H1 (cell line): Measurements from ENCODE around the gene RMDN2. TPM values are rescaled to one million over a fixed set of nuclear protein-coding genes. Genes with fewer than 3 reads are reported as not detected.

Experiments used
- CTCF ChIA-PET: fragments of 300-600 bp; sonication (Branson Sonifier 250); formaldehyde crosslinking; loops from one replicate; lab custom pipeline; 2021; ENCODE audit not compliant: partially characterized antibody; lab: Charles Lee
- POLR2A ChIA-PET: fragments of 300-600 bp; sonication (Branson Sonifier 250); formaldehyde crosslinking; loops from one replicate; lab custom pipeline; 2021; ENCODE audit warnings: inconsistent platforms; ENCODE audit not compliant: partially characterized antibody; lab: Charles Lee
- DNase-seq, 2 experiments: peaks; one replicate each; pipeline versions ENCODE4 v3.0.0 to v3.0.0-alpha.2; 2010 to 2022; ENCODE audit warnings: low spot score in 2 of 2, low read depth in 1 of 2, mixed read lengths in 1 of 2
- FAIRE-seq: peaks from 2 replicates; lab custom pipeline; 2011; peaks lifted over from hg19 to GRCh38; lab: Jason Lieb, UNC
- H2AFZ ChIP-seq: 2 replicates; pipeline ENCODE4 v1.8.1; 2012; ENCODE audit warnings: low read length, inconsistent platforms
- H2AK5ac ChIP-seq: 2 replicates; pipeline ENCODE4 v1.6.1; 2013; ENCODE audit warnings: low read depth, low read length
- H2BK120ac ChIP-seq: replicated peaks from 2 replicates; pipeline ENCODE3; 2013; ENCODE audit warnings: low read depth, low read length, inconsistent platforms
- H2BK12ac ChIP-seq: 2 replicates; pipeline ENCODE4 v1.6.1; 2013; ENCODE audit warnings: low read depth, low read length
- H2BK15ac ChIP-seq: 2 replicates; pipeline ENCODE4 v1.6.1; 2013; ENCODE audit warnings: low read length
- H2BK20ac ChIP-seq: 2 replicates; pipeline ENCODE4 v1.6.1; 2013; ENCODE audit warnings: low read length
- H2BK5ac ChIP-seq: 2 replicates; pipeline ENCODE4 v1.6.1; 2013; ENCODE audit warnings: low read depth, low read length
- H3K14ac ChIP-seq: 2 replicates; pipeline ENCODE4 v1.6.1; 2013; ENCODE audit warnings: inconsistent platforms; ENCODE audit not compliant: insufficient read length
- H3K18ac ChIP-seq: 2 replicates; pipeline ENCODE4 v1.6.1; 2013; ENCODE audit warnings: low read length; ENCODE audit errors: extremely low read depth
- H3K23ac ChIP-seq: 2 replicates; pipeline ENCODE4 v1.6.1; 2013; ENCODE audit warnings: inconsistent platforms; ENCODE audit not compliant: insufficient read length
- H3K23me2 ChIP-seq: 2 replicates; pipeline ENCODE4 v1.6.1; 2013; ENCODE audit warnings: low read depth, low read length
- H3K27ac ChIP-seq: 2 replicates; pipeline ENCODE4 v1.6.1; 2011; ENCODE audit warnings: low read depth, low read length, inconsistent platforms
- H3K27me3 ChIP-seq, 4 experiments: replicated peaks in 1 of 4; 1 replicate in 1 of 4; 2 replicates in 3 of 4; pipeline versions ENCODE4 v1.6.1 to v1.8.1; 2011 to 2013; ENCODE audit warnings: low read length in 3 of 4, mild to moderate bottlenecking in 3 of 4, inconsistent platforms in 2 of 4, mixed read lengths in 2 of 4, moderate library complexity in 1 of 4; ENCODE audit not compliant: control insufficient read depth in 3 of 4, insufficient read depth in 3 of 4; ENCODE audit errors: extremely low read depth in 1 of 4
- H3K36me3 ChIP-seq, 4 experiments: 2 replicates each; pipeline versions ENCODE4 v1.6.1 to v1.8.1; 2011 to 2013; ENCODE audit warnings: mild to moderate bottlenecking in 4 of 4, low read length in 3 of 4, moderate library complexity in 2 of 4, control low read depth in 1 of 4, inconsistent platforms in 1 of 4; ENCODE audit not compliant: insufficient read depth in 4 of 4, control insufficient read depth in 2 of 4
- H3K4ac ChIP-seq: replicated peaks from 2 replicates; pipeline ENCODE3; 2013; ENCODE audit warnings: low read length, low read depth, mixed read lengths, inconsistent platforms; ENCODE audit not compliant: insufficient read length
- H3K4me1 ChIP-seq, 4 experiments: replicated peaks in 1 of 4; 1 replicate in 1 of 4; 2 replicates in 3 of 4; pipeline versions ENCODE4 v1.6.1 to v1.8.1; 2011 to 2013; ENCODE audit warnings: low read length in 3 of 4, inconsistent platforms in 2 of 4, mixed read lengths in 1 of 4; ENCODE audit not compliant: insufficient read depth in 4 of 4, control insufficient read depth in 3 of 4
- H3K4me2 ChIP-seq, 2 experiments: 2 replicates each; pipeline versions ENCODE4 v1.6.1 to v1.8.1; 2011 to 2013; ENCODE audit warnings: low read depth in 2 of 2, low read length in 2 of 2, control low read depth in 1 of 2, inconsistent platforms in 1 of 2, mild to moderate bottlenecking in 1 of 2; ENCODE audit not compliant: insufficient read depth in 1 of 2
- H3K4me3 ChIP-seq, 4 experiments: fragments of 200-600, 300-600 bp in 1 of 4; sonication (generic), shearing (Covaris generic), sonication (Bioruptor Twin) in 1 of 4; 2 replicates each; pipeline versions ENCODE4 v1.5.1 to v1.8.1; 2011 to 2016; ENCODE audit warnings: low read length in 4 of 4, low read depth in 3 of 4, control low read depth in 2 of 4, inconsistent platforms in 2 of 4, mild to moderate bottlenecking in 2 of 4, mixed read lengths in 1 of 4, moderate library complexity in 1 of 4; ENCODE audit not compliant: insufficient read depth in 2 of 4; ENCODE audit errors: extremely low read depth in 1 of 4
- H3K56ac ChIP-seq: replicated peaks from 2 replicates; pipeline ENCODE3; 2013; ENCODE audit warnings: low read depth, mild to moderate bottlenecking, mixed read lengths, low read length, inconsistent platforms; ENCODE audit not compliant: insufficient read length
- H3K79me1 ChIP-seq: 2 replicates; pipeline ENCODE4 v1.6.1; 2013; ENCODE audit warnings: low read depth, low read length, control low read depth
- H3K79me2 ChIP-seq, 2 experiments: 2 replicates each; pipeline versions ENCODE4 v1.6.1 to v1.8.1; 2012 to 2013; ENCODE audit warnings: low read length in 2 of 2, mild to moderate bottlenecking in 2 of 2, inconsistent platforms in 1 of 2; ENCODE audit not compliant: insufficient read depth in 2 of 2, control insufficient read depth in 1 of 2
- H3K9ac ChIP-seq, 4 experiments: replicated peaks in 1 of 4; 1 replicate in 1 of 4; 2 replicates in 3 of 4; pipeline versions ENCODE4 v1.6.1 to v1.8.1; 2011 to 2013; ENCODE audit warnings: low read depth in 3 of 4, low read length in 3 of 4, control low read depth in 2 of 4, mild to moderate bottlenecking in 2 of 4, moderate library complexity in 2 of 4, inconsistent platforms in 1 of 4; ENCODE audit errors: extremely low read depth in 1 of 4
- H3K9me3 ChIP-seq, 2 experiments: 2 replicates each; pipeline versions ENCODE4 v1.6.1 to v1.8.1; 2012 to 2013; ENCODE audit warnings: mild to moderate bottlenecking in 2 of 2, moderate library complexity in 2 of 2, control low read depth in 1 of 2, inconsistent platforms in 1 of 2, low read depth in 1 of 2, low read length in 1 of 2, mixed read lengths in 1 of 2; ENCODE audit not compliant: insufficient read depth in 2 of 2
- H4K20me1 ChIP-seq, 2 experiments: replicated peaks in 1 of 2; 2 replicates each; pipeline versions ENCODE3 to v1.8.1; 2011 to 2013; ENCODE audit warnings: inconsistent platforms in 2 of 2, low read length in 2 of 2, mild to moderate bottlenecking in 1 of 2; ENCODE audit not compliant: insufficient read depth in 2 of 2, control insufficient read depth in 1 of 2
- H4K5ac ChIP-seq: 2 replicates; pipeline ENCODE4 v1.6.1; 2013; ENCODE audit warnings: low read length, low read depth, mixed read lengths, inconsistent platforms; ENCODE audit not compliant: insufficient read length
- H4K8ac ChIP-seq: 2 replicates; pipeline ENCODE4 v1.8.0; 2013; ENCODE audit warnings: mild to moderate bottlenecking, moderate library complexity, low read length, inconsistent platforms; ENCODE audit not compliant: insufficient read depth; ENCODE audit errors: extremely low read depth
- H4K91ac ChIP-seq: replicated peaks from 2 replicates; pipeline ENCODE3; 2013; ENCODE audit warnings: low read length, mixed read lengths, inconsistent platforms; ENCODE audit not compliant: insufficient read length
- BRCA1 ChIP-seq: IDR thresholded peaks from 2 replicates; pipeline ENCODE4 v1.6.1; 2012; ENCODE audit warnings: low read depth, low read length, improper control_type of control experiment
- CTCF ChIP-seq, 3 experiments: IDR thresholded peaks; 1 replicate in 2 of 3; 2 replicates in 1 of 3; pipeline versions ENCODE4 v1.5.1 to v1.6.1; 2011; ENCODE audit warnings: low read length in 3 of 3, mild to moderate bottlenecking in 3 of 3, inconsistent platforms in 2 of 3, low read depth in 1 of 3, moderate library complexity in 1 of 3; ENCODE audit not compliant: insufficient read depth in 1 of 3; ENCODE audit errors: control extremely low read depth in 1 of 3
- E2F6 ChIP-seq: IDR thresholded peaks from 2 replicates; pipeline ENCODE4 v1.6.1; 2012; ENCODE audit warnings: inconsistent platforms
- GABPA ChIP-seq: IDR thresholded peaks from 2 replicates; pipeline ENCODE4 v1.6.1; 2011; ENCODE audit warnings: mild to moderate bottlenecking, low read length, moderate library complexity, borderline replicate concordance; ENCODE audit not compliant: insufficient read depth
- JUND ChIP-seq: IDR thresholded peaks from 2 replicates; pipeline ENCODE4 v1.6.1; 2011; ENCODE audit warnings: mild to moderate bottlenecking, improper control_type of control experiment, low read length
- MAFK ChIP-seq: IDR thresholded peaks from 2 replicates; pipeline ENCODE4 v1.6.1; 2012; ENCODE audit warnings: low read depth, mild to moderate bottlenecking, improper control_type of control experiment, low read length
- RAD21 ChIP-seq, 2 experiments: IDR thresholded peaks in 1 of 2; conservative IDR thresholded peaks in 1 of 2; 2 replicates each; pipeline ENCODE4 v1.6.1; 2011; ENCODE audit warnings: low read depth in 2 of 2, low read length in 2 of 2, improper control_type of control experiment in 1 of 2, inconsistent platforms in 1 of 2, mild to moderate bottlenecking in 1 of 2, moderate library complexity in 1 of 2
- SP2 ChIP-seq: IDR thresholded peaks from 2 replicates; pipeline ENCODE4 v1.6.1; 2012; ENCODE audit warnings: mild to moderate bottlenecking, low read length, inconsistent platforms
- TAF1 ChIP-seq: IDR thresholded peaks from 2 replicates; pipeline ENCODE4 v1.6.1; 2011; ENCODE audit warnings: mild to moderate bottlenecking, low read depth, low read length
- WGBS, 2 experiments: shearing (Covaris generic) in 1 of 2; methylation state at CpG; one replicate each; pipeline versions ENCODE4 v1.1.6 to v1.1.7; 2013 to 2015; ENCODE audit warnings: low lambda C conversion rate in 2 of 2, mixed read lengths in 2 of 2, inconsistent platforms in 1 of 2, low coverage in 1 of 2, missing lambda C conversion rate in 1 of 2; ENCODE audit not compliant: insufficient replicate concordance in 2 of 2, insufficient coverage in 1 of 2, insufficient read length in 1 of 2; ENCODE audit errors: extremely low coverage in 1 of 2, missing lambda C conversion rate in 1 of 2; 5-methylcytosine and 5-hydroxymethylcytosine counted together
- polyA plus RNA-seq, 7 experiments: library from polyadenylated mRNA; depleted of rRNA in 3 of 7; stranded (reverse) in 5 of 7; unstranded in 2 of 7; fragments of >200 nt in 5 of 7; fragments of 200-250 nt in 2 of 7; gene quantifications; 1 replicate in 5 of 7; 2 replicates in 1 of 7; 4 replicates in 1 of 7; pipeline versions ENCODE4 v1.2.1 to v1.2.3, GENCODE V29; 2011 to 2013; ENCODE audit warnings: missing spikeins in 2 of 7, mixed read lengths in 2 of 7
- total RNA-seq: library from RNA; stranded (reverse); fragmentation: NEBNext Ultra II Directional; extraction: Animal tissue kit (Norgen Biotek cat#: 25700); gene quantifications from 2 replicates; pipeline ENCODE4 v1.2.1, GENCODE V29; 2021

The RMDN2 gene
- total and polyA plus RNA-seq, 2 of the 8 experiments (the other 6 are each of a cell fraction or from before 2014, with no cell fraction given), result 0.53 to 3.0 TPM

GRCh38 chr2:37982147-37982582 is 57.1 kb downstream of the RMDN2 start:
- Histone ChIP-seq H3K4me1 (peaks cover 0 to 3% (median 0%) of the 10 kb centered on the region in 4 experiments; a peak in 1 of 7 replicates), H3K36me3 (no peaks in the 10 kb centered on the region), H4K5ac (no peak overlapping the region), H3K79me2 (no peaks in the 10 kb centered on the region), H3K4ac (peak overlapping the region; percentile 44), H2BK5ac (no peak overlapping the region), H2AK5ac (no peak overlapping the region), H2AFZ (peak overlapping the region; percentile 36; the same call in 1 of the 2 replicates), H3K4me3 (peak overlapping the region in 2 of 4 experiments; percentile 12 to 42; a peak in 3 of 8 replicates), H3K27me3 (peaks cover 0 to 2% (median 0%) of the 10 kb centered on the region in 4 experiments; a peak in 1 of 7 replicates), H2BK12ac (no peak overlapping the region; the same call in 1 of the 2 replicates), H4K20me1 (no peaks in the 10 kb centered on the region), H3K56ac (no peak overlapping the region), H4K8ac (no peak overlapping the region), H3K4me2 (peak overlapping the region; percentile 56 to 67), H3K23ac (no peak overlapping the region), H2BK120ac (peak overlapping the region; percentile 61), H4K91ac (no peak overlapping the region), H3K79me1 (no peaks in the 10 kb centered on the region), H3K23me2 (no peaks in the 10 kb centered on the region), H3K9me3 (peaks cover 0 to 10% of the 10 kb centered on the region in 2 experiments; a peak in 1 of 4 replicates), H3K18ac (0 out of 2 replicates have a peak overlapping the region, but pooled peaks have one; percentile 66), H3K14ac (no peak overlapping the region), H3K9ac (no peak overlapping the region), H2BK15ac (no peak overlapping the region), H2BK20ac (no peak overlapping the region), H3K27ac (no peak overlapping the region)
- 36% methylated on average over 3 of the region's 3 CpGs; no CpG with 5 or more reads in 1 of the 2 experiments for WGBS, 2 experiments
- FAIRE-seq, result peak; percentile 82
- ChIA-PET CTCF (interaction anchor here (0.5 to 1.7 kb wide), 23 partner anchors 9 to 885 kb away, joined by 3 to 6 read pairs (median 4); partner anchors contain the start of gene RMDN2), POLR2A (interaction anchor here (0.6 kb wide), 1 partner anchor 11 kb away, joined by 3 read pairs; no protein-coding TSS in a partner anchor)
- DNase-seq, result peak in 1 of 2 experiments; percentile 86
- TF ChIP-seq SP2 (no peak), RAD21 (IDR thresholded peaks at IDR 0.05 in 1 of 2, conservative IDR thresholded peaks at IDR 0.05 in 1 of 2; ENCODE audit: low read depth in 2 of 2, low read length in 2 of 2) (peak; percentile 69), JUND (no peak), TAF1 (no peak), BRCA1 (no peak), CTCF (IDR thresholded peaks at IDR 0.05; ENCODE audit: control extremely low read depth in 1 of 3, insufficient read depth in 1 of 3, low read depth in 1 of 3, low read length in 3 of 3) (peak in 2 of 3 experiments; percentile 64 to 73; a peak in 3 of 4 replicates), E2F6 (no peak), GABPA (no peak), MAFK (no peak)
